Effector CD4-positive, alpha-beta T cell (primary cell): Measurements from ENCODE around the gene LPP.
"Not testable (repeated sequence)": the region's sequence is repeated elsewhere in the genome, so short reads cannot be mapped to it uniquely, and the experiment has no call there.

ENCODE experiments used
- DNase-seq: peaks from one replicate; pipeline ENCODE4 v3.0.0-alpha.2; 2020

LPP gene

DNA sequence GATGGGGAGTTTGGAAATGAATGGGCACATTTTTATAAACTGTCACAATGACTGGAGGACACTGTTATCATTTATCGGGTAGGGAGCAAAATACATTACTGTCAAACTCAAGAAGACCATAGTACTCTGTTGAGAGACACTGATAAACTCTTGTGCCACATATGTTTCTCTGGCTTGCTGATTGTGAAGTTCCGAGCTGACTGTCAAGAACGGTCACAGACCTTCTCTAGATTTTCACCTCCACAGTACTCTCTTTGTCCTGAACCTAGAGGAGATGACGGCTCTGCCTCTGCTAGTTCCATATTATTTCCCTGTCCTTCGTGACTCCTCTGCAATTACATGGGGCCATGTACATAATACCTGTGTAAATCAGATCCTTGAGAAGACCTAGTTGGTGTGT, 451.9 kb downstream of the LPP start:
- no peak for DNase-seq

DNA sequence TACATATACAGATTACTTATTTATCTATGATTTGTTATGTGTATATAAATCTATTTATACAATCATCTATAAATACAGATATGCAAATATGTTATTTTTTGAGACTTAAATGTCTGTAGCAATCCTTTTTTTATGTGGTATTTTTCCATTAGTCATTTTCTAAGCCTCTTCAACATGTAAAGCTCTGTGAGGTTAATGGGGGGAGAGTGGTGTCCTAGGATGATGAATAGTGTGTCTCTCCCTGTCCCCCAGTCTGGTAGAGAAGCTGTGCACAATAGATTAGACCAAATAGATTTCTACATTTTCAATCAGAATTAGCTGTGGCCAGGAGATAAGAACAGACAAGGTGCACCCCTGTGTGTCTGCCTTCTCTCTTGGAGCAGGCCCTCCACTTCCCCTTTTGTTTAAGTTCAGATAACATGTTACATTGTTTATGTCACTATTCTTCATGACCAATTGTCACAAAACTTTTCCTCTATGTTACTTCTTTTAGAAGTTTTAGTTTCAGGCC, 453.9 kb downstream of the LPP start:
- DNase-seq, result no peak

DNA sequence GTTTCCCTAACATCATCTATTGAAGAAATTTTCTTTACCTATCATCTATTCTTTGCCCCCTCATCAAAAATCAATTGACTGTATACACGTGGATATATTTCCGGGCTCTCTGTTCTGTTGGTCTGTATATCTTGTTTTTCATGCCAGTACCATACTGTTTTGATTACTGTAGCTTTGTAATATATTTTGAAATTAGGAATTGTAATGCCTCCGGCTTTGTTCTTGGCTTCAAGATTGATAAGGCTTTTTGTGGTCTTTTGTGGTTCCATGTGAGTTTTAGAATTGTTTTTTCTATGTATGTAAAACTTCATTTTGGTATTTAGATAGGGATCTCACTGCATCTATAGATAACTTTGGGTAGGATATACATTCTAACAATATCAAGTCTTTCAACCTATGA, 454.4 kb downstream of the LPP start:
- DNase-seq, result no peak

DNA sequence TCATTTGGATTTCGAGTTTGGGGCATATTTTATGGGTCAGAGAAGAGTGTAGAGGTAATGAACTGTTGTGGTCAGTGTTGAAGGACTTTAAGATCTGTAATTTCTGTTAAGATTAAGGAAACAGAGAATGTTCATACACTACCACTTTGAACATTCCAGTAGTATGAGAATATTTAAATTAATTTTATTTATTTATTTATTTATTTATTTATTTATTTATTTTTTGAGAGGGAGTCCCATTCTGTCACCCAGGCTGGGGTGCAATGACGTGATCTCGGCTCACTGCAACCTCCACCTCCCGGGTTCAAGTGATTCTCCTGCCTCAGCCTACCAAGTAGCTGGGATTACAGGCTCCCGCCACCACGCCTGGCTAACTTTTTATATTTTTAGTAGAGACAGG, 459.8 kb downstream of the LPP start:
- DNase-seq, result not testable (repeated sequence)

DNA sequence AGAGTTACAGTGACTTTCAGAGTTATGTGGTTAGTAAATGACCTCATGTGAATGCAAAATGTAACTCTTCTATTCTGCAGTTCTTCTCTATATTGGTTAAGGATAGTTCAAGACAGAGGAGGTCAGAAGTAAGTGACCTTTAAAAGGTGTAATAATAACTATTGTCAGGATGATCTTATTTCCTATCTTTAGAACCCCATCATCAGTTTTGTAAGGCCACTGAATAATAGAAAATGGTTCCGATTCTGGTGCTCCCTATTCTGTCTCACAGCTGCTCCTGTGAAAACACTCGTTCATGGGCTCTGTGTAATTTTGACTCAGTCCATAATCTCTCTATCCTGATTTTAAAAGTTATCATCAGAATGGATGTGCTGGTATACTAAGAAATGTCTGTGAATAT, 463.3 kb downstream of the LPP start:
- no peak for DNase-seq

DNA sequence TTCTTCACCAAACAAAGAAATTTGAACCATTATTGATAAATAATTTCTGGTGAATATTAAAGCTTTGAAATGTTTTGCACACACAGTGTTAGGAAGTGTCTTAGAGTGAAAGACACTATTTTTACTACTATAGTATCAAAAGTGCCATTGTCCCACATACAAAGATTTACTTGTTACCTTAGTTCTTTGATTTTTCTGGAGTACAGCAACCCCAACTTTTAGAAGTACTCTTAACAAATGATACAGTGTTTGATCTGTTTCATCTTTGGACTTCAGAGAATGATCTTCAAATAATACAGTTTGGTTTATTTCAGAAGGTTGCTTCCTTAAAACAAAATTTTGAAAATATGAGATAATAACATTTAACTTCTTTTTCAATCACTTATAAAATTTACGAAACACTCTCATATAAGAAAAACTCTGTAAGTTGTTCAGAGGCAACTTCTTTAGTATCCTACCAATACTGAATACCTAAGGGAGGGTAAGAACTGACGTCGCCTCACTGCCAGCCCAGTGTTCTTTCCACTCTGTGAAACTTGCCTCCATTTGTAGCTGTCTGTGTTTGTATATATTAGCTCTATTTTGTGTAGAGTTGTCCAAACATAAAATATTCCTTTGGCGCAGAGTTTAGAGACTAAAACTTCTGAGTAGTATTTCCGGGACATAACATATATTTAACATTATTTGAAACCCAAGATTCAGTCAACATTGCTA, 464.2 kb downstream of the LPP start:
- no peak for DNase-seq

DNA sequence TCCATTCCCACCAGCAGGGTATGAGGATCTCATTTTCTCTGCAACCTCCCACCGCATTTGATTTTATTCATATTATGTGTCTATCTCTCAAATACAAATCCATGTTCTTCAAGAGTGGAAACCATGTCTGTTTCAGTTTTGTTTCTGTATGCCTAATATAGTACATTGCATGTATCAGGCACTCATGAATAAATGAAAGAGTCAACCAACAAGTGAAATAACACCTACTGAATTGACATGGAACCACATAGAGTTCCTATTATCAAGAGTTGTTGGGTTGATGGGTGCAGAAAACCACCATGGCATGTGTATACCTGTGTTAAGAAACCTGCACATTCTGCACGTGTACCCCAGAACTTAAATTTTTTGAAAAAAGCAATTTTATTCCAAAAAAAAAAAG, 466.8 kb downstream of the LPP start:
- no peak for DNase-seq

DNA sequence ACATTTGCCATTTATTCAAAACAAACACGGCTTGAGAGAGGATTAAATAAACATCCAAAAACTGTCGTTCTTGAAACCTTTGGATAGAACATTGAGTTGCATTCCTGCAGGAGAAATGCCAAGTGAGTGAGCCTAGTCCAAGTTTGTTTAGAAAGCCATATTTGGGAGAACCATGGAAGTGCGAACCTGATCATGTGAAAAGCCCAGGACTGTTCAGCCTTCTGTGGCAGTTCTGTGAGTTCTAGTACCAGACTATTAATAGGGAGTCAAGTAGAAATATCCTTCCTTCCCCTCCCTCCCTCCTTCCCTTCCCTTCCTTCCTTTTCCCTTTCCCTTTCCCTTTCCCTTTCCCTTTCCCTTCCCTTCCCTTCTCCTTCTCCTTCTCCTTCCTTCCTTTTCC, 470.4 kb downstream of the LPP start:
- no peak for DNase-seq

DNA sequence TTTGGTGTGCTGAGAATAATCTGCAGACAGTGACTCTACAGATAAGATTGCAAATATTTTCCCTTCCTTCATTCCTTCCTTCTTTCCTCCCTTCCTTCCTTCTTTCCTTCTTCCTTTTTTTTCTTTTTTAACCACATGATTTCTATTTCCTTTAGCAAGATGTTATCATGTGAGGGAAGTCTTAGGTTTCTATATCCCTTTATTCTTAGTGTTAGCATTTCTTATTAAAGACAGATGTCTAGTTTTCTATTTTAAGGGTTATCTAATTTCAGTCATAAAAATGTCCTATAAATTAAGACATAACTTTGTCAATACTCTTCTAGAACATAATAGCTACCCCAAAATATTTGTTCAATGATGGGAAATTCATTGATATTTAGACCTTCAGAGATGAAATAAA, 470.9 kb downstream of the LPP start:
- DNase-seq, result no peak

DNA sequence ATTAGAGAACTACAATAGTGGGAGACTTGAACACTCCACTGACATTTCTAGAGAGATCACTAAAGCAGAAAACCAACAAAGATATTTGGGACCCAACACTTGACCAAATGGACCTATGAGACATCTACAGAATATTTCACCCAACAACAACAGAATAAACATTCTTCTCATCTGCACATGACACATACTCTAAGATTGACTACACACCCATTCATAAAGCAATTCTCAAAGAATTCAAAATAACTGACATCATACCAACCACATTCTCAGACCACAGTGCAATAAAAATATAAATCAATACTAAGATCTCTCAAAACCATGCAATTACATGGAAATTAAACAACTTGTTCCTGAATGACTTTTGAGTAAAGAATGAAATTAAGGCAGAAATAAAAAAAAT, 473.7 kb downstream of the LPP start:
- DNase-seq, result no peak

DNA sequence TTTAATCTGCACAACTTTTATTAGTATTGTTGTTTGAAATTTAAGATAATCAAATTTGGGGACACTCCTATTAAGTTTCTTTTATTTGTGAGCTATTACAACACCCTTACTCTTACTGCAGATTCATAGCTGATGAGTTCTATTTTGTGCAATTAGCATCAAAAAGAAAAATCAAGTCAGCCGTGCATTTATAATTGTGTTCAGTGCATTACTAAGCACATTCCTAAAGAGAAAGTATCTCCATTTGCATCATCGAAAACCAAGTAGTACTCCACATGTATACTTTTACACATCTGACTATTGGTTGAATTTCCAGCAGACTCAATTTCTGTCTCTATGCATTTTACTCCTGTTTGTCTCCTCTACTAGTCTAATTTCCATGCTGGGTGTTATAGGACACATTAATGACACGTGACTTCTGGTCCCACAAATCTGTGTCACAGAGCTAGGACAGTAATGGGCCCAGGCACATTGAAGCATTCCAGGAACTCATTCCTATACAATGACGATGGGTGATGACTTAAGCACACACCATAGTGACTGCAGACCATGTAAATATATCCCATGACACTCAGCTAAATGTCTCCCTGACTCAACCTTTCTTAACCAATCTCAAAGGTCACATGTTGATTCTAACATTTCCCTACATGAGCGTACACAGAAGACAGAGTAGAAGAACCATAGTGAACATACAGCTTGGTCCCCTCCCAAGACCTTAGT, 477.5 kb downstream of the LPP start:
- no peak for DNase-seq

DNA sequence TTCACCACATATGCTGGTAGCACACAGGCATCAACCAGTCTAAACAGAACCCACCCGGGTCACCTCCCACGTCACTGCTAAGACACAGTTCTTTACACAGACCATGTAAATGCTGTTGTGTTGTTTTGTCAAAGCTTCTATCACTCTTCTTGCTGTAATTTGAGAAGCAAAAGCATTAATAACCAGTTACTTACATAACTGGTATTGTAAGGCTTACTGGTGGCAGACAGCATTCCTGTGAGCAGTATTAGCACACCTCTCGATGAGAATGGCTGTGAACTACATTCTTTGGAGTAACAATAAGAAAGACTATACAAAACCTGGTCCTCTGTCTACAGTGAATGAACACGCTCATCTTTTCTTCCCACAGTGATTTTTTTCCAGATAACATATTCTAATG, 479.2 kb downstream of the LPP start:
- DNase-seq, result no peak

DNA sequence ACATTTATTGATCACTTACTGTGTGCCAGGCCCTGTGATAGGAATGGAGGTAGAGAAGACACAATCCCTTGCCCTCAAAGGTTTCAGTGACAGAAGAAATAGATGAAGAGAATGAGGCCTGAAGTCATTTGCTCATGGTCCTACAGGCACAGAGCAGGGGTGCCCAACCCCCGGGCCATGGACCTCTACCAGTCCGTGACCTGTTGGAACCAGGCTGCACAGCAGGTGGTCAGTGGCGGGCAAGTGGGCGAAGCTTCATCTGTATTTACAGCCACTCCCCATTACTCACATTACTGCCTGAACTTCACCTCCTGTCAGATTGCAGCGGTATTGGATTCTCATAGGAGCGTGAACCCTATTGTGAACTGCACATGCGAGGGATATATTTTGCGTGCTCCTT, 480.3 kb downstream of the LPP start:
- DNase-seq, result no peak

DNA sequence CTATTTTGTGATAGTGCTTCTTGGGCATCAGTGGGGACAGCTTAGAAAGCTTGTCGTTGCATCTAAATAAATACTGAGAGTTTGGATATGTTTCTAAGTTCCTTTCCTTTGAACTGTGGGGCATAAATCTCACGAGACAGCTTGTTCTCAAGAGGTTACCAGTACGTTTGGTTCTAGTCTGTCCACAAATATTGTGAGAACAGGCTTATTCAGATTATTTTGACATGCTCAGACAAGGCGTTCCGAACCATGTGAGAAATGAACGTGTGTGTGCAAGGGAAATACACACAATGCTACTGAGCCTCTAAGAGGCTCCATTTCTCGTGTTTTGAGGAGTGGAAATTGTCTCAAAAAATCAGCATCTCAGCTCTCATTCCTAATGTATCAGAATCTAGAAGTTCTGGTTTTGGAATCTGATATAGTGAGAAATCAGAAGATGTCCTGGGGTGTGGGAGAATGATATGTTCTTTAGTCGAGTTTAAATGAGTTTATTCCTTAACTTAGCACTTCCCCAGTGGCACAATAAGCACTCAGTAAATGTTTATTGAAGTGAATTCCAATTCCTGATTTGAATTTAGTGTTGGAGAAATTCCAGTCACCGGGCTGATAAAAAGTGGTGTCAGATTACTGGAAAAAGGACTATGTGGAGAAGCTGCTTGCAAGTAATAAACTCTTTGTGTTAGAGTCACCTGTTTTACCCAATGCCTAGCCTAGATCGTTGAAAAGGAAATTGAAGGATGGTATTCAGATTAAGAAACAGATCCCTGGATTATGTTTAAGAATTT, 481.5 kb downstream of the LPP start:
- no peak for DNase-seq

DNA sequence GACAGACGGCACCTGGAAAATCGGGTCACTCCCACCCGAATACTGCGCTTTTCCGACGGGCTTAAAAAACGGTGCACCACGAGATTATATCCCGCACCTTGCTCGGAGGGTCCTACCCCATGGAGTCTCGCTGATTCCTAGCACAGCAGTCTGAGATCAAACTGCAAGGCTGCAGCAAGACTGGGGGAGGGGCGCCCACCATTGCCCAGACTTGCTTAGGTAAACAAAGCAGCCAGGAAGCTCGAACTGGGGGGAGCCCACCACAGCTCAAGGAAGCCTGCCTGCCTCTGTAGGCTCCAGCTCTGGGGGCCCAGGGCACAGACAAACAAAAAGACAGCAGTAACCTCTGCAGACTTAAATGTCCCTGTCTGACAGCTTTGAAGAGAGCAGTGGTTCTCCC, 482.3 kb downstream of the LPP start:
- DNase-seq, result not testable (repeated sequence)

DNA sequence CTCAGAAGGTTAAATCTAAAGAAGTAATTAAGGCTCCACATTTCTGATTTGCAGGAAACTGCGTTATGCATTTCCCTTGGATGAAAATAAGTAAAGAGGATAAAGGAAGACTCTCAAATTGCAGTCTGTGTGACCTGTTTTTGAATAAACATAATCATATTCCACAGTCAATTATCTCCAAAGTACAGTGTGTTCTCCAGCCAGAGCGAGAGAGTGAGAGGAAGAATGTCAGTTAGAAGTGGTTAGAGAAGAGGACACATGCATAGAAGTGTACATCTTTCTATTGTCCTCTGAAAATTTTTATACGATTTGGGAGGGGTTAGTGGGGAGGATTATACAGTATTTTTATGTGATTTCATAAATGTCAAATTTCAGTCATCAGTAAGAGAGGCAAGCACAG, 487.1 kb downstream of the LPP start:
- no peak for DNase-seq

DNA sequence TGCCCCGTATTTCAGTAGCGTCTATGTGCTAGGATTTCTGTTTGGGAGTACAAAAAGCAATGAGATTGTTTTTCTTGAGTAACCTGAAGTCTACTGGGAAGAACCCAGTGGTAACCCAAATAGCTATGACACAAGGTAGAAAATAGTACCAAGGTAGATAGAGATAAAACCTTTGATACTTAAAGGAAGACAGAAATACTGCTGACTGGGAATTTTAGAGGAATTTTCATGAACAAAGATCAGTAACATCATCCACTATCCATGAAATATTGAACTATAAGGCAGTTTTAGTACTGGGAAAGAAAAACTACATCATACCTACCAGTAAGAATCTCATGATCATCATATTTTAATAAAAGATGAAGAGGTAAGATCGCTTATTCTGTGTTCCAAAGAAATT, 489.8 kb downstream of the LPP start:
- DNase-seq, result no peak

DNA sequence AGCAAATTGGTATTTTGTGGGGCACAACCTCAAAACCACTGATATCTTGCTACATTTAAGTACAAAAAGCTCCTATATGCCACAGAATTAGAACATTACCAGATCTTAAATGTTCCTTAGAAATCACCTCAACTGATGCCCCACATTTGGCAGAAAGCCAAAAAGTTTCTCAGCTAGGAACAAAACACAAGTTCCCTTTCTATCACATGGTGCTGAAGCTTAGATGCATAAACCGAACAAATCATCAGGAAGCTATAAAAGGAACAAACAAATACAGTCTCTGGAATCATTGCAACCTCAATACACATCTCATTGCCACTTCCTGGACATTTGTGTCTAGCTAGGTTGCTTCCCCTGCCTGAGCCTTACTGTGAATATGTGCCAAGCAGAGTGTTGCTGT, 492.6 kb downstream of the LPP start:
- DNase-seq, result no peak

DNA sequence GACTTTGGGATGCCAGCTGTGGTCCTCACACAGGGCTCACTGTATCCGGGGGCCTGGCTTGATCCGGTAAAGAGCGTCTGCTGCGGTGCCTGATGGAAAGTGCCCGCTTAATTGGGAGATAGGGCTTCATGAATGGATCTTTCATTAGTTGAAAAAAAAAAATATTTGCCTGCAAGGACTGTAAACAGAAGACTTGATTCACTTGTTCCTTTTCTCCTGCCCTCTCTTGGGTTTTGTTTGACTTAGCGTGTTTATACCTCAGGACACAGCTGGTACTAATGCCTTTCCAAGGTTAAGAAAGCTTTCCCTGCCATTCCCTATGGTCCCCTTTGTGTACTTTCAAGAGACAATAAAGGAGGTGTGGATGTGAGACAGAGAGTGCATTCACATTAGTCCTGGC, 493.3 kb downstream of the LPP start:
- DNase-seq, result no peak

DNA sequence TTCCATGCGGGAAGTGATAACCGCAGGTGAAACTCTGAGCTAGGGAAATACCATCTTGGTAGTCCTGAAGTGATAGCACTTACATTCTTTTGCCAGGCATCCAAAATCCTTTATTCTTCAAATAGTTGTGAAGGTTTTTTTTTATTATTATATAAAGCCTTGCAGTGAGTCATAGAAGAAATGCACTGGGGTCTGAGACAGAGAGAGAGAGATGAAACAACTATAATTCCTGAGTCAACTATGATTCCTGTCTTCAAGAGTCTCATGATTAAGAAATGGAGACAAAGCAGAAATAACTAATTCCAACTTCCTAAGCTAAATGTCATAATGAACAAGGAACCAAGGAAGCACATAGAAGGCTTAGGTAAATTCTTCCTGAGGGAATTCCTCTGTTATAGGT, 495.6 kb downstream of the LPP start:
- no peak for DNase-seq

DNA sequence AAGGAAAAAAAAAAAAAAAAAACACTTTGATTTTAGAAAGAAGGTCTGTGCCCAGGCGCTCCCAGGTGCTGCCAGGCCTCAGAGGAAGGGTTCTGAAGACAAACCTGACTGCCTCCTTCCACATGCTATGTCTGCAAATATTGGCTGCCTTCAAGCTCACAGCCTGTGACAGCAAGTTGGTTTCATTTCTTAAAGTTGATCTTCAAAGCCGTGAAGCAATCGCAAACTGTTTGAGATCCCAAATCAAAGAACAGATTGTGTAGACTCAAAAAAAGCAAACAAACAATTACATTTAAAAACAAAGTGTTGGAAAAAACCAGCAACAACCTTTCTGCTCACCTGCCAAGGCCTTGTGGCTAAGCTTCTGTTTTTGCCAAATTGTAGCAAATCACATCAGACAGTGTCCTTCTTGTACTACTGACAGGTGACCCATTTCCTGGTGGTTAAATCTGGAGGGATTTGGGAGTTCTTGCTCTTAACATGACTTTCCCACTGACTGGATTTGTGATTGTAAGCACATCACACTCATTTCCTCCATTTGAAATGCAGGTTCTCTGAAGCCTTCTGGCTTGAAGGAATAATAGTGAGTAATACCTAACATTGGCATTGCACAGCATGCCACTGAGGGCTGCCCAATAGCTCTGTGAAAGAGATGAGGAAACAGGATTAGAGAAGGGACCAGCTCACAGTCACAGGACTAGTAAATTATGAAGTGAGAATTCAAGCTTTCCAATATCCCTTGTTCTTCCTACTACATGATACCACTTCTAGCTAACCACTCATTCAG, 502.4 kb downstream of the LPP start:
- DNase-seq, result no peak

DNA sequence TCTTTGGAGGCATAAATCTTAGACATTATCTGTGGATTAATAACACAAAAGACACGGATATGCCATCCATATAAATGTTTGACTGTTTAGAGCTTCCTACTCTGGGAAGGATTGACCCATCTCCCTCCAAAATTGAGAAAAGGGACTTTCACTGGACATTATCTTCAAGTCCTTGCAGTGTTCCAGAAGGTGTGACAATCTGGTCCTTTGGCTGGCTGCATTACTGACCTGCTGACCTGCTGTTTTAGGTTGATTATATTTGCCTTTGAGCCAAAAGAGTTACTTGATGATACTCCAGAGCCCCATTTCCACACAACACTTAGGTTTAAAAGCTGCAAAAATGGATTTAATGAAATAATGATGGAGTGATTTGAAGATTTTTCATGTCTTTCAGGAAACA, 504.6 kb downstream of the LPP start:
- DNase-seq, result no peak
